NAMALWA (cell line): ENCODE measurements around the gene TIMP3.

ENCODE experiments used
- DNase-seq: peaks from one replicate; pipeline ENCODE4 v3.0.0-alpha.2; 2015; ENCODE audit warnings: low spot score

TIMP3 gene

DNA sequence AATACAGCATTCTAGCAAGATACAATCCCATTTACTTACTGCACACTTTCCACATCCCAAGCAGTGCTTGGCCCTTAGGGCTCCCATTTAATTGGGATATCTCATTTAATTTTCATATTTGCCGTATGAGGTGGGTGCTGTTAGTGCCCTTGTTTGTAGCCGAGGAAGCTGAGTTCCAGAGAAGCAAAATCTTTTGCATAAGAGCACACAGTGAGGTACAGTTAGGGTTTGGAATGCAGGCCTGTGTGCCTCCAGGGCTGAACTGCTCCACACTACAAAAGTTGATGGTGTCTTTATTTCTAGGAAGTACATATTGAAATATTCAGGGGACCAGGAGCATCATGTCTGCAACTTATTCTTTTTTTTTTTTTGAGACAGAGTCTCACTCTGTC is 15.5 kb upstream of the TIMP3 start:
- DNase-seq = no peak

DNA sequence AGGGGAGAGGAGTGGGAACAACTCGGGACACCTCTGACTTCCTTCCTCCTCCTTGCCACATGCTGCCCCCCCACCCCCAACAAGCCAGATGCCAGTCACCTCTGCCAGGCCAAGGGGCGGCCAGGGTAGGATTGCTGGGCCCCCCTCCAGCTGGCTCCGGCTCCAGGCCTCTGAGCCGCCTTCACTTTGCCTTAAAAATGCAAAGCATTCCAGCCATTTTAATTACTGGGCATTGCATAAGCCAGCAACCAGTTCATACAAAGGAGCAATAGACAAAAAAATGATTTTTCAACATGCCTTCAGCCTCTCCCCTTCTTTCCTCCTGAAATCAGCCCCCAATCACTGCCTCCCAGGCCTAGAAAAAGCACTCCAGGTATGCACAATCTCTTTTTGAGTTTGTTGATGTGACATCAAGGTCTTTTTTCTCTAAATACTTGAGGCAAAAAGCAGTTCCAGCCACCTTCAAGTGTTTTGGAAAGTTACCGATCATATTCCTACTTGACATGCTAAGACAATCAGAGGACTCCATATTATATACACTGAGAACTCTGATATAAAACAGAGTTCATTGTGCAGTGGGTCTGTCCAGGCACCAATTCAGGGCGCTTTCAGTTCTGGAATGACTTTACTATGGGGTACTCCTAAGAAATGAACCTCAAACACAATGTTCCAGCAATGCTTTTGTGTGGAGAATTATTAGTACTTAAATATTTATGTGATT is 12.4 kb upstream of the TIMP3 start:
- DNase-seq = no peak

DNA sequence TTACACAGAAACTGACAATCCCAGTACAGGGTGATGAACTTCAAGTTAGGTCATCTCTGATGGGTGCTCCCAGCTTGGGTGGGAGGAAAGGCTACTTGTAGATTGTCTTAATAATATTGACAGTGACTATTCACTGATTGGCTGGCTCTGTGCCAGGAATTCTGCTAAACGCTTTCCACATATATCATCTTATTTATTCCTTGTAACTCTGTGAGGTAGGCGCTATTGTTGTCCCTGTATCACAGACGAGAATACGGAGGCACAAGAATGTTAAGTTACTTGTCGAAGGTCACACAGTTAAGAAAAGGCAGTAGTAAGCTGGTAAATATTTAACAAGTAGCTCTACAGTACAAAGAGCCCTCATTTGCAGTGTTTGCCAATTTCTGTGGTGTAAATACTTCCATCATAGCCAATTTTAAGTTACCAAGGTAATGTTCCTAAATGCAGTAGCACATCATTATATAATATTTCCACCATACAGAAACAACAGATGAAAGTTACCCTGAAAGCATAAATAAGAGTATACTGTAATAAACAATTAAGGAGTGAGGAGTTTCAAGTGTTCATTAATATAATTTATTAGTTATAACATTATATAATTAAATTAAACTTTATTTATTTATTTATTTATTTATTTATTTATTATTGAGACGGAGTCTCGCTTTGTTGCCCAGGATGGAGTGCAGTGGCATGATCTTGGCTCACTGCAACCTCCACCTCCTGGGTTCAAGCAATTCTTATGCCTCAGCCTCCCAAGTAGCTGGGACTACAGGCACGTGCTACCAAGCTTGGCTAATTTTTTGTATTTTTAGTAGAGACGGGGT is 11.5 kb upstream of the TIMP3 start:
- no peak for DNase-seq

DNA sequence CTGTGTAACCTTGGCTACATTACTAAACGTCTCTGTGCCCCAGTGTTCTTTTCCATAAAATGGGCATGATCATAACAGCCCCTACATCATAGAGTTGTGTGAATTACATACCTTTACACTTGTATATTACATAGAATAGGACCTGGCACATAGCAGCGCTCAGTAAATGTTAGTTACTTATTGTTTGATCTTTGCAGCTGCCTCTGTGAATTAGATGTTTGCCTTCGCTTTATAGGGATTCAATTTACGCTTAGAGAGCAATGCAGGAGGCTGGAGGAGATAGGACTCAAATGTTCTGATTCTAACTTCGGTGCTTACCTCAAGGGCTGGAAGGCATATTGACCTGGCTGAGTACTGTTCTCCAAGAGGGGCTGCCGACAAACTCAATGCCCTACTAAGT is 10.4 kb upstream of the TIMP3 start:
- no peak for DNase-seq

DNA sequence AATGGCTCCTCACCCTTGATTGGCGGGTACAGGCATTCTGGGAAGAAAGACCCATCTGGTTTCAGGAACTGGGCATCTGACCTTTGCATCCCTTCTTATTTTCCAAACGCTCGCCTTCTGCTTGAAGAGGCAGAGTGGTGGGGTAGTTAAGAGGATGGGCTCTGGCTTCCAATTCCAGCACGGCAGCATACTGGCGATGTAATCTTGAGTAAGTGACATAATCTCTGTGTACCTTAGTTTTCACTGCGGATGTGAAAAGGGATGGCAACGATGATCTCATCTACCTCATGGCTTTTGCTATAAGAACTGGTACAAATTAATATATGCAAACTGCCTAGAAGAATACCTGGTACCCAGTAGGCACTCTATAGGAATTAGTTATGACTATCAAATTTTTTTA is 10.0 kb upstream of the TIMP3 start:
- DNase-seq = no peak

DNA sequence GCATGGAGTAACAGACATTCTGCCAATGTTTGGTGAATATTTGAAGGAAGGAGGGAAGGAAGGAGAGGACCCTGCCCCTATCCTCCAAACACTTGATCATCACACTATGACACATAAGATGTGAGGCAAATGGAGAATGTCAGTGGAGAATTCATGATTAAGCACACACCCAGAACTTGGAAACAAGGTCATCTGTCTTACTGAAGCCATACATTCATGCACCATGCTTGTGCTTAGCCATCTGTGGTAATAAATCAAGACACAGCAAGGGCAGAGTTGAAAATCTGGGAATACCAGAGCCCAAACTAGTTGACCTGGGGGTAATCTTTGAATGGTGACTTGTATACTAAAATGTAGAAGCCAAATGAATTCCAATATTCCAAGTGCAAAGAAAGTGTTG is 7.9 kb upstream of the TIMP3 start:
- DNase-seq = no peak

DNA sequence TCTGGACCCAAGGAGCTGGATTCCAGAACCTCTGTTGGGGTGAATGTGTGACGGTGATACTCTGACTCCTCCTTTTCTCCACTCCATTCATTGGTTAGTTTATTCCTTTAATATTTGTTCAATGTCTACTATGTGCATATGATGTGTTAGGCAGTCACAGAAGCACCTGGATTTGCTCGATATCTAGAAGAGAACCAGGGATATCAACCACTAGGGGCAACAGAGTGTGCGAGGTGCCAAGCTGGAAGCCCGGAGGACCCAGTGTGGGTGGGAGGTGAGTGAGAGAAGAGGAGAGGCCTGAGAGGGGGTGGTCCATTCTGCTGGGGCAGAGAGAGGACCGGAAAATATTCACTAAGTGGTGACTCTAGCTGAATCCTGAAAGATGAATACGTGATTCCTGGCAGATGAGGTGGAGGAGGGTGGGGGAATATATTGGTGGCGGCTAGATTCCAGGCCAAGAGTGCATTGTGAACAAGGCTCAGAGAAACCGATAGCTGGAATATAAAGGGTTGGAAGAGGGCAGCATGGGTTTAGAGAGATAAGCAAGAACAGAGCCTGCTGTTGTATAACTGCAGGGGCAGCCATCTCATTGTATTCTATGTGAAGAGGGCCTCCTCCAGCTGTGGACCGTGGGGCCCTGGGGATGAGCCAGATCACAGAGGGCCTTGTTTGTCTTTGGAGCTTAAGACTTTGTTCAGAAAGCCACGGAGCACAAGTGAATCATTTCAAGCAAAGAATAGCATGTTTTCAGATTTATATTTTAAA is 6.9 kb upstream of the TIMP3 start:
- no peak for DNase-seq

DNA sequence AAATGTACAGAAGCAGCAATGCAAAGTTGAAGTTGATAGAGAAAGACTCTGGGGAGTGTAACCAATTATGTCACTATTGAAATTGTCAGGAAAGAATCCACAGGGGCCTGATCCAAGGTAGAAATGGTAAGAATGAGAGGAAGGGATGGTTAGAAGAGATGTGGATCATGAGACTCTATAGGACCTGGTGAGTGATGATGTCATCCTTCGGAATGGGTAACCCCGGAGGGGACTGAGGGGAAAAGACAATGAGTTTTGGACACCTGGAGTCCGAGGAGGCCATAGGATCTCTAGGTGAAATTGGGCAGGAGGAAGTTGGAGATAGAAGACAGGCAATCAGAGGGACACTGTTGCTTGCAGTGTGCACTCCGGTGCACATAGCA is 6.3 kb upstream of the TIMP3 start:
- DNase-seq = no peak

DNA sequence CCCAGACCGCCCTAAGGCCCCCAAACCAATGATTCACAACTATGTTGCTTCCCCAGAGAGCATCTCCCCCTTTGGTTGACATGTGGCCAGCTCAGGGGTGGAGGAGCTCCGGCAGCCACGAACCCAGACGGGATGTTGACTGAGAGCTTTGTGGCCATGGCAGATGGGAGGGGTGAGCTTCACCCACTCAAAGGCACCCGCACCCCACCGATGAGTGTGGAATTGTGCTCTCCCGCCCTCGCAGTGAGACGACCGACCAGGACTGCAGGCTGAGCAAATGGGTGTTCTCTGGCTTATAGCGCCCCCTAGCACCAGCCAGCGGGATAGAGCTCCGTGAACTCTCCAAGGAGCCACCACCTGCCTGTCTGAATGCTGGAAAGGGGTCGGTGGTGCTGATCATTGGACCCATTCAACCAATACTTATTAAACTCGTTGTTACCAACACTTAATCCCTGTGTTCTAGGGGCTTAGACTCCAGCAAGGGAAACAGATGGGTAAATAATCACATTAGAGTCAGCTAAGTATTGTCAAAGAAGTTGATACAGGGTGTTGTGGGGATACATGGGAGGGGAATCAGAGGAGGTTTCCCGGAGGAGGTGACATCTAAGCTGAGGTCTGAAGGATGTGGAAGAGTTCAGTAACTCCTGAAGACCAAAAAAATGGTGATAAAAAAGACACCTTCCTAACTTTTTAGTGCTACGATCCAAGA is 4.5 kb upstream of the TIMP3 start:
- peak; percentile 59 for DNase-seq

DNA sequence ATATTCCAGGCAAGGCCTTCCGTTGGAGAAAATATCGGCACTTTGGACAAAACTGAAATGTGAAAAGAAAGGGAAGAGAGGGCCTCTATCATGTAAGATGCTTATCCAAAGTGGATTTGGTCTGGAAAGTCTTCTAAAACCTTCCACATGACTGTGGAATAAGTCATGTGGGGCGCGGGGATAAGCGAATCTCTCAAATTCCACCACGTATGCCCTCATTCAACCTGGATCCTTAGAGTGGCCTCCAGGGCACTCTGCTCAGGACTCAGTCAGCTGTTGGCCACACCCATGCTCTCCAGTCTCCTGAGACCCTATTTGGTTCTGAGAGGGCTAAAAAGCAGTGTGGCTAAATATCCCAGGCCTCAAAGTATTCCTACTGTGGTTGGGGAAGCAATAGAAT is 2.0 kb upstream of the TIMP3 start:
- DNase-seq = no peak

DNA sequence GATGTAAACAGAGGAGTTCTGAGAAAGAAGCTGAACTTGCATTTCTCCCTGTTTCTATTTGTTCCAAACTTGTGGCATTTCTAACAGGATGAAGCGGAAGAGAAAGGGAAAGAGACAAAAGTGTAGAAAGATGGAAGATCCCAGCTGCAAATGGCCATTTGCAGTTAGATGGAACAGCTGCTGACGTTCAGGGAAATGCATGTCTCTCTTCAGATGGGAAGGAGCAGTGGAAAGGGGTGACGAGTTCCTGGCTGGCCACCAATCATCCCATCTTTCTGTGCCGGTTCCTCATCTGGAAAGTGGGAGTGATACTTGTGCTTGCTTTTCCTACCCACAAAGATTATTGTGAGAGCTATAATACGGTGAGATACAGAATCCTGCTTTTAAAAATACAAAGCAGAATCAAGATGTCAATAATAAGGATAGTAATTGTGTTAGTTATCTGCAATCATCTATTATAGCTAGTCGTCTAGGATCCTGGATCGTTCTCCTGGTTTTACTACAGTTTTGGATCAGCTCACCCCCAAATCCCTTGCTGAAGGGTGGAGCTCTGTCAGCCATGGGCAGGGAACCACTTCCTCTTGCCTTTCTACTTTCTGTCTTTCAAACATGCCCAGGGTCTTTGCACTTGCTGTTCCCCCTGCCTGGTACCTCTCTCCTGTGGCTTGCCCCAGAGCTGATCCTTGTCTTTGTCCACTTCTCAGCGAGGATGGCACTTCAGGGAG is 1.2 kb upstream of the TIMP3 start:
- no peak for DNase-seq

DNA sequence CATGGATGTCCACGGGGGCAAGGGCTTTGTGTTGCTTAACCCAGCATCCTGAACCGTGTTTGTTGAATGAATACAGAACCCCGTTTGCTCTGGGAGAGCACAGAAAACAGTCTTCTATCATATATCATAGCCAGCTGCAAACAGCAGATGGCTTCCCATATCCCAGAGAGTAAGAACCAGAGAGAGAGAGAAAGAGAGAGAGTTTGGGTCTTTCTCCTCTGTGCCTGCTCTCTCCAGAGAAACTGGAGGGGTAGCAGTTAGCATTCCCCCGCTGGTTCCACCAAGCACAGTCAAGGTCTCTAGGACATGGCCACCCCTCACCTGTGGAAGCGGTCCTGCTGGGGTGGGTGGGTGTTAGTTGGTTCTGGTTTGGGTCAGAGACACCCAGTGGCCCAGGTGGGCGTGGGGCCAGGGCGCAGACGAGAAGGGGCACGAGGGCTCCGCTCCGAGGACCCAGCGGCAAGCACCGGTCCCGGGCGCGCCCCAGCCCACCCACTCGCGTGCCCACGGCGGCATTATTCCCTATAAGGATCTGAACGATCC is 440 bp upstream of the TIMP3 start:
- no peak for DNase-seq

DNA sequence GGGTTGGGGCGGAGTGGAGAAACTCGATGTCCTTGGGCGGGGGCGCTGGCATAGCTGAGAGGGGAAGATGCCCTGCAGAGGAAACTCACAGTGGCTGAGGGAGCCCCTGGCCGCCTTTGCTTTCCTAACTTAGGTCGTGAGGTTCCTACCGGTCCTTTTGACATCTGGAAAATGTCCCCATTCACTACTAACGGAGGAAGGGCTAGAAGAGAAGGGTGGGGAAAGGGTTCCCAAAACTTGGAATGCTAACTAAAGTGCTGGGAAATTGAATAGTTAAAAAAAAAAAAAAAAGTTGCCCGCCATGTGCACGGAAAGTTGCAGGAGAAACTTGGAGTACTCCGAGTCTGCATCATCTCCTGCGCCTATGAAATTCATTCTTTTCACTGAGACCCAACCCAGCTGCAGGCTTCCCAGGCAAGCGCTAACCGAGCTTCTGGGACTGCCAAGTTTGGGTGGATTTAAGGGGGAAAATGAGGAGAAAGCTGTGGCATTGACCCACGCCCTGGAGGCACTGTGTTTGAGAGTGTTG is 796 bp downstream of the TIMP3 start:
- DNase-seq = no peak

DNA sequence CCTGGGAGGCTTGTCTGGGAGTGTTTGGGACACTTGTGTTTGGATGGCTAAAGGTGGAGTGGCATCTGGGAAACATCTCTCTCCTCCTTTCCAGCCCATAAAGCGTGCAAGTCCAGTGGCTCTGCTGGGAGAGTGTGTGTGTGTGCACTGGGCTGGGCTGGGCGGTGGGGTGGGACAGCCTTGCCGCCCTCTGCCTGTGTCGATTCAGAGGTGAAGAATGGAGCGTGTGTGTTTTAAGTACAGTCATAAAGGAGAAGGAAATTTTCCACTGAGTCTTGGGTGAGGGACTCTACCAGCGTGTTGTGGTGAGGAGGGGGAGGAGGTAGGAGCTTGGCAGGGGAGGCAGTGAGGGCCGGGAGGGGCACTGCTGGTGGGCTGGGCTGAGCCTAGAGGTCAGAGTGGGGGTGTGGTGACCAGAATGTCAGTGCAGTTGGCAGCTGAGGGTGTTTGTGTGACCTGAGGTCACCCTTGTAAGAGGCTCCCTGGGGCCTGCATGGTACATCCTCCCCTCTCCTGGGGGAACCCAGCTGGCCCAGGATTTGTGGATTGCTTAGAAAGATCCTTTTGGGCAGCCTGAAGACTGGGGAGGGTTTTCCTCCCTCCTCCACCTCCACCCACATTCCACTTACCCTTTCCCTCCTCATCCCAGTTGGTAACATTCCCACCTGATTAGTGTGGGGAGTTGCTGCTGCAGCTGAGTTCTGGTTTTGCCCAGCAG is 1.7 kb downstream of the TIMP3 start:
- DNase-seq = no peak

DNA sequence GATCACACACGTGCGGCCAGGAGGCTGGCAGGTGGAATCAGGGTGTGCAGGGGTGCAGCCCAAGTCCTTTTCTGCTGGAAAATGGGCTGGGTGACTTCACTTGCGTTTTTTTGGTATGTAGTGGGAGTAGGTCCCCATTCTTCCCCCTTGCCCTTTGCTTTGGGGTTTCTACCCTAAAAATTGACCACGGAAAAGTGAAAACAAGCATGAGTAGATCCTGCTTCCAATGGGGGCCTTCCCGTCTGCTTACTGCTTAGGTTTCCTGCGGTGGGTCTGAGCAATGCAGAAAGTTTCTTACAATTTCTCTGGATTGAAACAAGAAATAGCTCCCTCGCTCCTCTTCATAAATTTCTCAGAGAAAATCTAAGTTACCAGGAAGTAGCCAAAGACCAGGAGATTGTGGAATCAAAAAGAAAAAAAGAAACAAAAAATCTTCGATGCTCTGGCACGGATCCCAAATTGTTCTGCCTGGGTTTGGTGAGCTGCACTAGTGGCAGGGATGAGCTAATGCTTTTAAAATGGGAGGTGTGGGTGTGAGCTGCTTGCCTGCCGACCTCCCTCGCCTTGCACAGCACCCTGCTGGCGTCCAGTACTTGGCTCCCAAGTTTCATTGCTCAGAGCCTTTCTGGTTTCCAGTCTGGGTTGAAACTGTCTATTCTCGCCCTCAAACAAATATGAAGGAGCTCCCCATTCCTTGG is 2.4 kb downstream of the TIMP3 start:
- DNase-seq = no peak

DNA sequence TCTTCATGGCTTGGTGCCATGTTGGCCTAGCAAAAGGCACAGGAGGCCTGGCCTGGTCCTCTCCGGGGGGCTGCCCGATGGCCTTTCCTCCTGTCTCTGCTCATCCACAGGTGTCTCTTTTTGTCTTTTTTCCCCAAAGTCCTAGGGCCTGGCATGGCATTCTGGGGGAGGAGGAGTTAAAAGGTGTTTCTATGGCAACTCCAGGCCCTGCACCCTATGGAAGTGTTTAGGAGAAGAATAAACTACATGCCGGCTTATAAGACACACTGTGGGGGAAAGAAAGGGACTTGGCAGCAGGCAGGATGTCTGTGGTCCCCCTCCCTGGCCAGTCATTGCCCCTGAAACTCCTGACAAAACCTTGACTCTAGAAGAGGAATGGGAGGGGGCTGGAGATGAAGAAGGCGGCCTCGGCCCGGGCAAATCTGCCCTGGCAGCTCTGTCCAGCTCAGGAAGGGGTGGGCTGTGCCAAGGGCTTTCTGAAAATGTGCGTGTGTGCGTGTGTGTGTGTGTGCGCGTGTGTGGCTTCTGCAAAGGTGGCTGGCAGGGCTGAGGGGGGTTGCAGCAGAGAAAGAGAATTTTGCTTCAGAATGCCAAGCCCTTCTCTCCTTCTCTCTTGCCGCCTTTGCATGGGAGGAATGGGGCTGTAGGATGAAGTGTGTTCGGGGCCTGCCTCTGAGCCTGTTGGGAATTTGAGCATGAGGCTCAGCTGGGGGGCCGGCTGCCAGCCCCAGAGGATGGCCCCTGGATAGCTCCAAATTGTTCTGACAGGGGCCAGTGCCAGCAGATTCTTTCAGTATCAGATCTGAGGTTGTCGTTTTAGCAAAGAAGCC is 3.2 kb downstream of the TIMP3 start:
- no peak for DNase-seq

DNA sequence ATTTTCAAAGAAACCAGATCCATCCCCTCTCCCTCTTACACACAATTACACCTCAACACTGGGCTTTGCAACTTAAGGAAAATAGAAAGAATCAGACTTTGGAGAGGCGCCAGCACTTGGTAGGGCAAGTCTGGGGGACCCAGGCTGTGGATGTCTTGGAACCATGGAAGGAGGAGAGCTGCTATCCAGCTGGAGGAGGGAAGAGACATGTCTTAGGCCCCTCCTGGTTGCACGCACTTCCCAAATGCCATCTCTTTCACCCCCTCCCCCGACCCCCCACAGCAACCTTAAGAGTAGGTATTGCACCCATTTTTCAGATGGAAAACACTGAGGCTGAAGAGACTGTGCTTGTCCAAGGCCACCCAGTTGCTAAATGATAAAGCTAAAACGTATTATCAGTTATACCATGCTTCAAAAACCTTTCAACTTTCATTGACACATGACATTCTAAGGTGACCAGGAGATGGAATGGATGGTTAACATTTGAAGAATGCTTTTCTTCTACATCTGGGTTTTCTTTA is 3.9 kb downstream of the TIMP3 start:
- no peak for DNase-seq

DNA sequence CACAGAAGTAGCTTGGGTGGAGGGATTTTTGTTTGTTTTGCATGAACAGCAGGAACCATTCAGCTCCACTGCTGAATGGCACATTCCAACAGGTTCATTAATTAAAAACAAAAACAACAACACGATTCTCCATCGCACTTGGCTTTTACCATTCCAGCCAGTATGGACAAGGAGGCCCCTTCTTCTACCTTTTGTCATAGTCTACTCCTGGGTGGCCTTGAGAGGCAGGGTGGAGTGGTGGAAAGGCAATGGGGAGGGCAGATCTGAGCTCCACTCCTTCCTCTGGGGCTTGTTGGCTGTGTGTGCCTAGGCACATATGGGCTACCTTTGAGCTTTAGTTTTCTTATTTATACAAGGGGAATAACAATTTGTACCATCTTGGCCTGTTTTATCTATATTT is 4.8 kb downstream of the TIMP3 start:
- no peak for DNase-seq

DNA sequence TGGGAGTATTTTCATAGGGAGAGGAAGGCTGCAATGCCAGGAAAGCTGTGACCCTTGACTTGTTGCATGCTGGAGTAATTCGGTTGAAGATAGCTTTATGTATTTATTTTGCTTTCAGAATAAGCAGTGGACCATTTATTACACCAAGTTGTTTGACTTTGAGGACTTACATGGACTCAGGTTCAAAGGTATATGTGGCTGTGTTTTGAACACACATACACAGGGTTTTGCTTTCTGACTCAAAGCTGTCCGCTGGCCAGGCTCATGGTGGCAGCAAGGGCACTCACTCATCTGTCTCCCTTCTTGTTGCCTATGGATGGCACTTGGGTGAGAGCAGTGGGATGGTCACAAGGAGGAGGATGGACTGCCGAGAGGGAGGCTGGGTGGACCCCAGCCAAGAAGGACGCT is 6.5 kb downstream of the TIMP3 start:
- DNase-seq = no peak
